ENCODE data around the gene PHF21A.

DNA sequence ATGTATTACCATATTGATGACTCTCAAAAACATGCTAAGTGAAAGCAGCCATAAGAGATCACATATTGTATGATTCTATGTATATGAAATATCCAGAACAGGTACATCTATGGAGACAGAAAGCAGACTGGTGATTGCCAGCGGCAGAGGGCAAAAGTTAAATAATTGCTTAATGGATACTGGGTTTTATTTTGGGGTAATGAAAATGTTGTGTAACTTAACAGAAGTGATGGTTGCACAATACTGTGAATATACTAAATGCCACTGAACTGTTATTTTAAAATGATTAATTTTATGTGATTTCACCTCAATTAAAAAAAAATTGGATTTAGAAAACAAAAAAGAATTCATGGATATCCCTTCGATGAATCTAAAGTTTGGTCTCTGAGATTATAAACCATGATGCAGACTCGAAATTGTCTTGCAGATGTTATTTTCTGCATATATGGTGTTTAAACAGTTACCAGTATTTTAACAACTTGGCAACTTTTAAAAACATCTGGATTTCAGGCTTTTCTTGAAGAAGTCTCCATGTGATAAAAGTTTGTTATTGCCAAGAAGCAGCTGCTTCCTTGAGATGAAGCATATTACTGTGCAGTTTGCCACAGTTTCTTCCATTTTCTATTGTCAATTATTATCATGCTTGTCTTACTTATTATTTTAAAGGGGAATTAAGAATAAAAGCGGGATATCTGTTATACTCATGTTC lies 160.7 kb downstream of the PHF21A start:
- TF ChIP-seq, protein P1, sequence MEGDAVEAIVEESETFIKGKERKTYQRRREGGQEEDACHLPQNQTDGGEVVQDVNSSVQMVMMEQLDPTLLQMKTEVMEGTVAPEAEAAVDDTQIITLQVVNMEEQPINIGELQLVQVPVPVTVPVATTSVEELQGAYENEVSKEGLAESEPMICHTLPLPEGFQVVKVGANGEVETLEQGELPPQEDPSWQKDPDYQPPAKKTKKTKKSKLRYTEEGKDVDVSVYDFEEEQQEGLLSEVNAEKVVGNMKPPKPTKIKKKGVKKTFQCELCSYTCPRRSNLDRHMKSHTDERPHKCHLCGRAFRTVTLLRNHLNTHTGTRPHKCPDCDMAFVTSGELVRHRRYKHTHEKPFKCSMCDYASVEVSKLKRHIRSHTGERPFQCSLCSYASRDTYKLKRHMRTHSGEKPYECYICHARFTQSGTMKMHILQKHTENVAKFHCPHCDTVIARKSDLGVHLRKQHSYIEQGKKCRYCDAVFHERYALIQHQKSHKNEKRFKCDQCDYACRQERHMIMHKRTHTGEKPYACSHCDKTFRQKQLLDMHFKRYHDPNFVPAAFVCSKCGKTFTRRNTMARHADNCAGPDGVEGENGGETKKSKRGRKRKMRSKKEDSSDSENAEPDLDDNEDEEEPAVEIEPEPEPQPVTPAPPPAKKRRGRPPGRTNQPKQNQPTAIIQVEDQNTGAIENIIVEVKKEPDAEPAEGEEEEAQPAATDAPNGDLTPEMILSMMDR (IDR thresholded peaks at IDR 0.05; ENCODE audit: borderline replicate concordance, extremely low read depth, low read length, poor library complexity, severe bottlenecking), result no peak
- no peak for TF ChIP-seq EZH2 (IDR thresholded peaks at IDR 0.05; ENCODE audit: borderline replicate concordance, low read depth, low read length, severe bottlenecking)

Data from DND-41 (cell line).